Measurements from ENCODE around the gene NEXMIF.
"Not testable (repeated sequence)": the region's sequence is repeated elsewhere in the genome, so short reads cannot be mapped to it uniquely, and the experiment has no call there.

Gene NEXMIF

DNA sequence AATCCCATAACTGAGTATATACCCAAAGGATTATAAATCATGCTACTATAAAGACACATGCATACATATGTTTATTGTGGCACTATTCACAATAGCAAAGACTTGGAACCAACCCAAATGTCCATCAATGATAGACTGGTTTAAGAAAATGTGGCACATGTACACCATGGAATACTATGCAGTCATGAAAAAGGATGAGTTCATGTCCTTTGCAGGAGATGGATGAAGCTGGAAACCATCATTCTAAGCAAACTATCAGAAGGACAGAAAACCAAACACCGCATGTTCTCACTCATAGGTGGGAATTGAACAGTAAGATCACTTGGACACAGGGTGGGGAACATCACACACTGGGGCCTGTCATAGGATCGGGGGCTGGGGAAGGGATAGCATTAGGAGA, 223.9 kb downstream of the NEXMIF start:
- not testable (repeated sequence) for H3K27ac Mint-ChIP-seq; H3K4me1 Mint-ChIP-seq; H3K9me3 Mint-ChIP-seq; H3K27me3 Mint-ChIP-seq; H3K4me3 Mint-ChIP-seq; ATAC-seq (replicated peaks); DNase-seq; H3K36me3 Mint-ChIP-seq

DNA sequence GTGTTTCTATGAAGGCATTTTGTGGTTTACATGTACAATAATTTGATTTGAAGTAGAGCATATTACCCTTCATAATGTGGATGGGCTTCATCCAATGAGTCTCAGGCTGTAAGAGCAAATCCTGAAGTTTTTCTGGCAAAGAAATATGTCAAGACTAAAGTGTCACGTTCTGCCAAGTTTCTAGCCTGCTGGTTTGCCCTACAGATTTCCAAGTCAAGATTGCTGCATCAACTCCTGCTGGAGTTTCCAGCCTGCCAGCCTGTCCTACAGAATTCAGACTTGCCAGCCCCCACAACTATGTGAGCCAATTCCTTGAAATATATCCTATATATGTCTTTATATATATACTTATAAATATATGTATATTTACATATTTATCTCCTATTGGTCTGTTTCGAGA, 240.8 kb downstream of the NEXMIF start:
- DNase-seq, result no peak
- ATAC-seq (replicated peaks), result no peak
- no peaks in the 10 kb centered on the region for H3K4me1 Mint-ChIP-seq
- no peak overlapping the region for H3K27ac Mint-ChIP-seq
- no peaks in the 10 kb centered on the region for H3K36me3 Mint-ChIP-seq
- H3K4me3 Mint-ChIP-seq, result no peak overlapping the region
- peaks cover 4 to 9% of the 10 kb centered on the region in 2 donors for H3K9me3 Mint-ChIP-seq
- no peaks in the 10 kb centered on the region for H3K27me3 Mint-ChIP-seq
